ENCODE measurements around the gene BORCS5. TPM values are rescaled to one million over a fixed set of nuclear protein-coding genes. Genes with fewer than 3 reads are reported as not detected.

BORCS5 gene
- total RNA-seq, 1 experiment from 2014 or later = 17.7 TPM

- BruUV-seq (replicated peaks) = no TSS peak
- POLR2A ChIA-PET (ENCODE audit: low non-redundant PET) = no interaction called here
These were observed 46.7 kb downstream of the BORCS5 start for GRCh38 chr12:12403264-12404248.

GRCh38 chr12:12404297-12404696 lies 47.4 kb downstream of the BORCS5 start:
- BruUV-seq (replicated peaks) = no TSS peak
- no peaks in the 10 kb centered on the region for H3K36me3 ChIP-seq (ENCODE audit: insufficient read depth, low read length, poor library complexity, severe bottlenecking)
- POLR2A ChIA-PET (ENCODE audit: low non-redundant PET) = no interaction called here

More at GRCh38 chr12:12403264-12404248, 46.7 kb downstream of the BORCS5 start:
- DNase-seq (ENCODE audit: low spot score) = no peak
- Histone ChIP-seq H3K4me3 (ENCODE audit: low read depth, low read length, poor library complexity, severe bottlenecking) (no peak overlapping the region), H3K27ac (ENCODE audit: low read depth, low read length, poor library complexity, severe bottlenecking) (no peak overlapping the region), H3K9me3 (ENCODE audit: low read depth, low read length, poor library complexity, severe bottlenecking) (no peaks in the 10 kb centered on the region), H3K4me1 (ENCODE audit: insufficient read depth, low read length, poor library complexity, severe bottlenecking) (peaks cover 11% of the 10 kb centered on the region), H3K36me3 (ENCODE audit: insufficient read depth, low read length, poor library complexity, severe bottlenecking) (no peaks in the 10 kb centered on the region), H3K27me3 (replicated peaks; ENCODE audit: insufficient read depth, low read depth, low read length, poor library complexity) (no peaks in the 10 kb centered on the region)
- TF ChIP-seq CTCF (conservative IDR thresholded peaks at IDR 0.05; ENCODE audit: low read depth, low read length) (no peak), EZH2 (IDR thresholded peaks at IDR 0.05; ENCODE audit: borderline replicate concordance, low read depth, low read length, poor library complexity, severe bottlenecking) (no peak)
- CTCF ChIA-PET = no interaction called here
- intact Hi-C loops (cut with micrococcal nuclease; ENCODE audit: unreplicated experiment) = no loop called here

DNA sequence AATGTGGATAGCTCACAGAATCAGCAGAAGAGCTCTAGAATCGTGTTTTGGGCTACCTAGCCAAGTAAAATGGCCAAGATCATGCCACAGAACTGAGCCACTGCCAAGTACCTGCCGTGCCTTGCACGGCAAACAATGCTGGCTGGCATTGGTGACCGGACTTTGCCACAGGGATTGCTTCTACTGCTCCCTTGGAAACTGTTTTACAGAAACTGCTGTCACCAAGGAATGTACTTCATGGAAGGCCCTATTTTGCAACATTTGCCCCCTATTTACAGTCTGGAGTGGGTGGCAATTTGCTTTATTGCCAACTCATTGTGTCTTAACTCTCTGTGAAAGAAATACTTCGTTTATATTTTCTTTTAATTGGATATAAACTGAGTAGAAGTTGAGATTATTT lies 49.0 kb downstream of the BORCS5 start:
- no TSS peak for BruUV-seq (replicated peaks)
- CTCF ChIA-PET = no interaction called here

More at GRCh38 chr12:12404297-12404696, 47.4 kb downstream of the BORCS5 start:
- intact Hi-C loops (cut with micrococcal nuclease; ENCODE audit: unreplicated experiment) = no loop called here
- H3K27me3 ChIP-seq (replicated peaks; ENCODE audit: insufficient read depth, low read depth, low read length, poor library complexity) = no peaks in the 10 kb centered on the region
- H3K4me3 ChIP-seq (ENCODE audit: low read depth, low read length, poor library complexity, severe bottlenecking) = no peak overlapping the region
- no peak for TF ChIP-seq EZH2 (IDR thresholded peaks at IDR 0.05; ENCODE audit: borderline replicate concordance, low read depth, low read length, poor library complexity, severe bottlenecking)
- no peak for TF ChIP-seq CTCF (conservative IDR thresholded peaks at IDR 0.05; ENCODE audit: low read depth, low read length)
- peak; percentile 21 for DNase-seq (ENCODE audit: low spot score)
- no peak overlapping the region for H3K27ac ChIP-seq (ENCODE audit: low read depth, low read length, poor library complexity, severe bottlenecking)
- no peaks in the 10 kb centered on the region for H3K9me3 ChIP-seq (ENCODE audit: low read depth, low read length, poor library complexity, severe bottlenecking)
- H3K4me1 ChIP-seq (ENCODE audit: insufficient read depth, low read length, poor library complexity, severe bottlenecking) = peaks cover 11% of the 10 kb centered on the region
- CTCF ChIA-PET = no interaction called here

More for the DNA sequence above, 49.0 kb downstream of the BORCS5 start:
- Histone ChIP-seq H3K36me3 (ENCODE audit: insufficient read depth, low read length, poor library complexity, severe bottlenecking) (no peaks in the 10 kb centered on the region), H3K4me1 (ENCODE audit: insufficient read depth, low read length, poor library complexity, severe bottlenecking) (peaks cover 5% of the 10 kb centered on the region), H3K27me3 (replicated peaks; ENCODE audit: insufficient read depth, low read depth, low read length, poor library complexity) (no peaks in the 10 kb centered on the region), H3K27ac (ENCODE audit: low read depth, low read length, poor library complexity, severe bottlenecking) (no peak overlapping the region), H3K4me3 (ENCODE audit: low read depth, low read length, poor library complexity, severe bottlenecking) (no peak overlapping the region), H3K9me3 (ENCODE audit: low read depth, low read length, poor library complexity, severe bottlenecking) (no peaks in the 10 kb centered on the region)
- POLR2A ChIA-PET (ENCODE audit: low non-redundant PET) = no interaction called here
- intact Hi-C loops (cut with micrococcal nuclease; ENCODE audit: unreplicated experiment) = no loop called here
- no peak for DNase-seq (ENCODE audit: low spot score)
- TF ChIP-seq CTCF (conservative IDR thresholded peaks at IDR 0.05; ENCODE audit: low read depth, low read length) (no peak), EZH2 (IDR thresholded peaks at IDR 0.05; ENCODE audit: borderline replicate concordance, low read depth, low read length, poor library complexity, severe bottlenecking) (no peak)

Measured in A673 (cell line).